Measurements from ENCODE around the gene EFS.
"Not testable (repeated sequence)": the region's sequence is repeated elsewhere in the genome, so short reads cannot be mapped to it uniquely, and the experiment has no call there.

EFS gene

DNA sequence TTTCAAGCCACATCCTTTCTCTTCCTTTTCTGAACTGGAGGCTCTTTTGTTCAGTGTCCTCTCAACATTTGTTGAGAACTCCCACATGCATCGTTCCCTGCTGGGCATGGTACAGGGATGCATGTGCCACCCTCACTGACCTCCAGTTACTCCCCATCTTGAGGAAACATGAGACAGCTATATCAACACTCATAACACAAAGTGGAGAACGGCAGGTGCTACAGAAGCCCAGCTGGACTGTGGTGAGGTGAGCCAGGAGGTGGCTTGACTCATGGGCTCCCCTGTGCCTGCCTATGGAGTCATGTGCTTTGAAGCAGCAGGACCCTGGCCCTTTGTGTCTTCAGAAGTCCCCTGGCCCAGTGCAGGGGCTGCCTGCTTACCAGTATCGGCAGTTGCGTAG lies 33.4 kb upstream of the EFS start:
- DNase-seq, result no peak

DNA sequence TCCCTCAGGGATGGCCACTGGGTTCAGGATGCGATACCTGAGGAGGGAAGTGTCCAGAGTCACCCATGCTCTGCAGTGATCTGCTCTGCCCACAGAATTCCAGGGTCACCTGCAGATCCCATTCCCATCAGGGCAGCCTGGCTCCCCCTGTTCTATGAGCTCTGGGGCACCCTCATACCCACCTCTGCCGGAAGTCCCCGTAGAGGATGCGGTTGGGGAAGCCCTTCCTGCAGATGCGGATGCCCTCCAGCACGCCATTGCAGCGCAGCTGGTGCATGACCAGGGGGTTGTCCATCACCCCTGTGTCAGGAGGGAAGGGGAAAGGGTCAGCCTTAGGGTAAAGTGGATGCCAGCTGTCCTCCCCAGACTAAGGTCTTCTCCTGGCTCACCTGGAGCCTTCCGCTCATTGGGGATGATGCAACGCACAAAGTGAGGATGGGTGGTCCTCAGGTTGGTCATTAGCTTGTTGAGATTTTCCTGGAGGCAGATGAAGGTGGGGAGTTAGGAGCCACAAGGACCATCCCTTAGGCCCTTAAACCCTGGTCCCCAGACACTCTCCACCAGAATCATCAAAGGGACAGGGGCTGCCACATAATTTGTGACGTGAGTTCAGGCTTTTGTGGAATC lies 31.9 kb upstream of the EFS start:
- DNase-seq, result no peak

DNA sequence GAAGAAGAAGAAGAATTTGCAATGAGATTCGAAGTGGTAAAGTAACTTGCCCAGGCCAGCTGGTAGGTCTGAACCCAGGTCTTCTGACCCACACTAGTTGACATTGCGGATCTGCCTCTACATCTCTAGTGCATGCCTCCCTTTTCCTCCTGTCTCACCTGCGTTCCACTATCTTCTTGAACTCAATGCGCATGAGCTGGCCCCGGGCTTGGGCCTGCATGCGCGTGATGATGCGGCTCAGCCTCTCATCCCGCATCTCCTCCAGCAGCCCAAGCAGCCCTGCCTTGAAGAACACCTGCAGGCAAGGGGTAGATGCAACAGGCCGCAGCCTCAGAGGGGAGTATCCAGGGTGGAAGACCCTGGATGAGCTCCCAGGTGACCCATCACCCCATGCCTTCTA lies 31.2 kb upstream of the EFS start:
- no peak for DNase-seq

DNA sequence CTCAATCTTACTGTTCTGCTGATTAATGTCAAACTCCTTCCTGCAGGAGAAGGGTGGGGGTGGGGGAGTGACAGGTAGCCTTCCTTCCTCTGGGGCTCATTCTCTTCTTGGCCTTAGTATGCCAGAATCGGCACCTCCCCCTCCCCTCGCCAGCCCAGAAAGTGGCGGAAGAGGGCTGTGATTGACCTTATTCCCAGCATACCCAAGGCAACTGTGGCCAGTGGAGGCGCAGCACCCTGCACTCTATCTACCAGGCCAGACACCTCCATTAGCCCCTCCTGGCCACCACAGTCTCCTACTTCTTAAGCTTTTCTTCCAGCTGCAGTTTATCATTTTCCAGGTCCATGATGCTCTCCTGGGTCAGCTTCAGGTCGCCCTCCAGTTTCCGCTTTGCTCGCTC lies 27.6 kb upstream of the EFS start:
- no peak for DNase-seq

DNA sequence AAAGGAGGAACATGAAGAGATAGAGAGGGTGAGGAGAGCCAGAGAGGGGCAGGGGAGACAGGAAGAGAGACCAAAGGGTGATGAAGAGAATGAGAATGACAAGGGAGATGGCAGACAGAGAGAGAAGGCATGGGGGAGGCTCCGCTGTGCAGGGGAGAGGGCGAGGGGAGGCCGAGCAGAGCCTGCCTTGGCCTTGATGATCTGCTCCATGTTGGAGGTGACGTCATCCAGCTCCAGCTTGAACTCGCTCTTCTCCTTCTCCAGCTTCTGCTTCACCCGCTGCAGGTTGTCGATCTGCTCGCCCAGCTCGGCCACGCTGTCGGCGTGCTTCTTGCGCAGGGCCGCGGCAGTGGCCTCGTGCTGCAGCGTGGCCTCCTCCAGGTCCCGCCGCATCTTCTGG lies 24.9 kb upstream of the EFS start:
- not testable (repeated sequence) for DNase-seq

DNA sequence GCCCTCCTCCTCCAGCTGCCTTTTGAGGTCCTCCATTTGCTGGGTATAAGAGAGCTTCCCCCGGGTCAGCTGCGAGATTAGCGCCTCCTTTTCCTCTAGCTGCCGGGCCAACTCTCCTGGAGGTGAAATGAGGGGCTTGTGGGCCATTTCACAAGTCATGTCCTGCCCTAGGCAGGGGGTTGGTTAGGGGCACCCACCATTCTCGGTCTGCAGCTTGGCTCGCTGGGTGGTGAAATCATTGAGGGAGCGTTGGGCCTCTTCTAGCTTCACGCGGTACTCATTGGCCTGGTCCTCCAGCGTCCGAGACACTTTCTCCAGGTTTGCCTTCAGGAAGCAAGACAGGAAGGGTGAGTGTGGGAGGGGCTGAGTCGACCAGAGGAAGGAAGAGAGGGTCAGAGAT lies 24.4 kb upstream of the EFS start:
- no peak for DNase-seq

DNA sequence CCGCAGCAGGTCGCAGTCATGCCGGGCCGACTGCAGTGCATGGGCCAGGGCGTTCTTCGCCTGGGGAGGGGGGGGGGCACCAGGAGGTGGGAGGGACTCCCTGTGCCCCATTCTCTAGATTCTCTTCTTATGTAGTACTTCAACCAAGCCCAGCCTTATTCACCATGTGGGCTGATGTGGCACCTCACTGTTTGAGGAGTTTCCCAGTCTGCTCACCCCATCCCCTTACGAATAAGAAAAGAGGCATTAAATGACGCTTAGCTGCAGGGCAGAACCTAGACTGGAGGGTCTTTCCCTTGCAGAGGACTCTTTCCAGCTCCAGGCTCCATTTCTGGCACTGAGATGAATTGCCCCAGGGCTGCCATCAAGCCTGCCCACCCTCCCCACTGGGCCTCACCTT lies 24.0 kb upstream of the EFS start:
- no peak for DNase-seq

DNA sequence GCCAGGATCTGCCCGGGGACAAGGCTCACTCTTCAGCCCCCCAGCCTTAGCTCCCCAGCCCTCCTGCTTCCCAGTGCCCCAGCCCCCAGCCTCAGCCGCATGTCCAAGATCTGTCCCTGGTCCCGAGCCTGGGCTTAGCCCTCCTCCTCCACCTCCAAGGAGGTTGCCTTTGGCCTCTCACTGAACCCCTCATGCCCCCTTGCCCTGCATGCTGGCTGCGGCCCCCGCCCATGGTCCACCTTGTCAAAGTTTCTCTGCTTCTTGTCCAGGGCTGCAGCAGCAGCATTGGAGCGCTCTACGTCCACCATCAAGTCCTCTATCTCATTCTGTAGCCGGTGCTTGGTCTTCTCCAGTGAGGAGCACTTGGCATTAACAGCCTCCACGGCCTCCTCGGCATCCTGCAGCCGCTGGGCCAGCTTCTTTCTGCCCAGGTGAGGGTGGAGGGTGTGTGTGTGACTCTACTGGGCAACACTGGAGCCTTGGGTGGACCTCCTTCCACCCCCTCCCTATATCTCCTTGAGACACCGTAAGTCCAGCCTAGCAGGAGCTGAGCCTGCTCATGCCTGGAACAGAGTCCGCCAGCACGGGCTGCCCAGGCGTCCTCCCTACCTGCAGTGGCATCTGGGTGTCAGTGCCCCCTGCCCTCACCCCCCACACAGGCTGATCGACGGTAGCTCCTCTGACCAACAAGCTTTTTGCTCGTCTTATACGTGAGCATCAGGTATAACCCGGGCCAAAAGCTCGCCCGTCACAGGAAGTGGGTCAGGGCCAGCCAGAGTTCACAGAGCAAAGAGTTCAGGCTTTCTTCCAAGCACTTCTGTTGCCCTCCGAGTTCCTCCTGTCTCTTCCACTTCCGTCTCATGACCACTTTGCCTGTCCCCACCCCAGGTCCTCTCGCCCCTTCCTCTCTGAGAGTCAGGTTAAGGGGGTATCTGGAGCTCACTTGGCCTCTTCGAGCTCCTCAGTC lies 23.2 kb upstream of the EFS start:
- DNase-seq, result no peak

DNA sequence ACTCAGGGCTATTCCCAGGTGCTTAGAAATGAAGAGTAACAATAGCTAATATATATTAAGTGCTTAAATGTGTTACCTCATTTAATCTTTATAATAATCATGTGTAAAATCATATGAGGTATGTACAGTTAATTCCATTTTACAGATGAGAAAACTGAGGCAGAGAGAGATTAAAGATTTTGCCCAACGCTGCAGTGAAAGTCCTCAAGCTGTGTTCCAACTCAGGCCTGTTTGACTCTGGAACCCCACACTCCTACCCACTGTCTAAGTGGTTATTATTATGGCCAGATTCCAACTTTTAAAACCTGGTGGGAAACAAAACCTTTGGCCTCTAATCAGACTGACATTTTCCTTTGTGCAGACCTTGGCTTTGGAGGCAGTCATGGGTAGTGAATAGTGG lies 22.0 kb upstream of the EFS start:
- DNase-seq, result no peak

DNA sequence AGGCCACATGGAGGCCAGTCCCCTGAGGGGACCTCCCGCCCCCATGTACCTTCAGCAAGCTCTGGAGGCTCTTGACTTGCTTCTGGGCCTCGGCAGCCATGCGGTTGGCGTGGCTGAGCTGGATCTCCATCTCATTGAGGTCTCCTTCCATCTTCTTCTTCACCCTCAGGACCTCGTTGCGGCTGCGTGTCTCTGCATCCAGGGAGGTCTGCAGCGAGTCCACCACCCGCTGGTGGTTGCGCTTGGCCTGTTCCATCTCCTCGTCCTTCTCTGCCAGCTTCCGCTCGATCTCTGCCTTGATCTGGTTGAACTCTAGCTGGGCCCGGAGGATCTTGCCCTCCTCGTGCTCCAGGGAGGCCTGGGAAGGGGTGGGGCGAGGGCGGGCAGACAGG lies 21.3 kb upstream of the EFS start:
- not testable (repeated sequence) for DNase-seq

DNA sequence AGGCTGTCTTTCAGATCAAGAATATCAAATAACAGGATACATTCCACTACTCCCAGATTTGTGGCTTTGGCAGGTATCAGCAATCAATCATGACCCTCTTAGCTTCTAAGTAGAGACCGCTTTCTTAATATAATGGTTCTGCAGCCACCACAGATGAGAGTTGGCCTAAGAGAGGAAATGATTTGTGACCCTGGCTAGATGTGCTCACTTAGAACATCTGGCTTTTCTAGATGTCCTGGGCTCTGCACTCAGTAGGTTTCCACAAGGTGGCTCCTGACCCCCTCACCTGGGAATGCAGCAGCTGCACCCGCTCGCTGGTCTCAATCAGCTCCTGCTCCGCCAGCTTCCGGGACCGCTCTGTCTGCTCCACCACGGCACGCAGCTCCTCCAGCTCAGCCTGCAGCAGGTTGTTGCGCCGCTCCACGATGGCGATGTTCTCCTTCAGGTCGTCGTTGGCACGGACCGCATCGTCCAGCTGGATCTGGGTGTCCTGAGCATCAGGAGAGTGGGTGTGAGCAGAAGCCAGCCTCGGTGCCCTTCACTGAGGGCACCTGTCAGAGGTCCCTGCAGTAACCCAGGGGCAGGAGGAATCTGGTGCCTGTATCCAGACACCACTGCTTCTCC lies 20.8 kb upstream of the EFS start:
- no peak for DNase-seq

DNA sequence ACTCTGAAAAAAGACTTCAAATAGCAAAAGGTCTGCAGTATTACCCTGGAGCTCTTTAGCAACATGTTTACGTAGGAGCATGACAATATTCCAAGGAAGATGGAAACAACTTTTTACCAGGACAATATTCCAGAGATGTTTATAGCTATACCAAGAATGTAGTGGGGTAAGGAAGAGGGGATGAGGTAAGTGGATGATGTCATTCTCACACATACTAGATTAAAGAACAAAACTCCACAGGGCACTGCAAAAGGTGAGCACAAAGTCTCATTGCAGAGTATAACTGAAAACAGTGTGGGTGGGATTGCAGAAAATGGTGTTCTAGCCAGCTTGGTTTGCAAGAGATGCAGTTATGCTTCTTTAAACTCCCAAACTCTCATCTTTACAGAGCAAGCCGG lies 20.3 kb upstream of the EFS start:
- no peak for DNase-seq

DNA sequence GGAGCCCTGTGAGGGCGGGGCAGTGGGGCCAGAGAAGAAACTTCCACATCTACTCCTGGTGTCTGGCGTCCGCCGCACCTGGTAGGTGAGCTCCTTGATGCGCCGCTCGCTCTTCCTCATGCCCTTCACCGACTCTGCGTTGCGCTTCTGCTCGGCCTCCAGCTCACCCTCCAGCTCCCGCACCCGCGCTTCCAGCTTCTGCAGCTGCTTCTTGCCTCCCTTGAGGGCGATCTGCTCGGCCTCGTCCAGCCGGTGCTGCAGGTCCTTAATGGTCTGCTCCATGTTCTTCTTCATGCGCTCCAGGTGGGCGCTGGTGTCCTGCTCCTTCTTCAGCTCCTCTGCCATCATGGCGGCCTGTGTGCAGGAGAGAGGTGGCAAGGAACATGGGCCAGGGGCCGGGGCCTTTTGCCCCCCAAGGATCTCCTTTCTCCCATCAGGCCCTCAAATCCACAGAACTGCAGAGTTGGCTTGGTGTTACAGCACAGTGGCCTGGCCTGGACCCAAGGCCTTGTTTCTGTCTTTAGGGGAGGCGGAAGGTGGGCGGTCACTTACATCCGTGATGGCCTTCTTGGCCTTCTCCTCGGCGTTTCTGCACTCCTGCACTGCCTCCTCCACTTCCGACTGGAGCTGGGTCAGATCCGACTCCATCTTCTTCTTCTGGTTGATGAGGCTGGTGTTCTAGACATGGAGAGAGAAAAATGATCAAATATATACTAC lies 19.6 kb upstream of the EFS start:
- DNase-seq, result no peak

DNA sequence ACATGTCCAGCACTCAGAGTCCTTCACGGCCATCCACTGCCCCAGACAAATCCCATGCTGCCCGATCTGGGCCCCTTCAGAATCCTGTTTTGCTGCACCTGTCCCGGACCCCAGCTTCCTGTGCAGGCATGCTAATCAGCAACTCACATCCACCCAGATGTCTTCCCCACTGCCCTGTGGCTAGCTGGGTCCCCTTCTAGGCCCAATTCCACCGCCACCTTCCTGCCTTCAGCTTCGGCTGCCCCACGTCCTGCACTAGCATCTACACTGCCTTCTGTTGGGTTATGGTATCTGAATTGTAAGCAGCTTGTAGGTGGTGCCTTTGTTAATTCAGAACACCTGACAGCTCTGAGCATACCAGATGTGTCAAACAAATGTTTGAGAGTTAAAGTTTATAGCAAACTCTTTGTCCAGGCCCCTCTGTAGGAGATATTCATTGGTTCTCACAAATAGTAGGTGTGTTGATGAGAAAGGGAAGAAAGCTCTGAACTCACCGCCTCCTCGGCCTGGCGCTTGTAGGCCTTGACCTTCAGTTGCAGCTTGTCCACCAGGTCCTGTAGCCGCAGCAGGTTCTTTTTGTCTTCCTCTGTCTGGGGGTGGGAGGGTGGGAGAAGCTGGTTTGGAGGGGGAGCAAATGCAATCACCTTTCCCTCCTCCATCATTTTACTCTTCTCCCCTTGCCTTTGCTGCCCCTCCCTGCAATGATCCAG lies 17.9 kb upstream of the EFS start:
- DNase-seq, result no peak

DNA sequence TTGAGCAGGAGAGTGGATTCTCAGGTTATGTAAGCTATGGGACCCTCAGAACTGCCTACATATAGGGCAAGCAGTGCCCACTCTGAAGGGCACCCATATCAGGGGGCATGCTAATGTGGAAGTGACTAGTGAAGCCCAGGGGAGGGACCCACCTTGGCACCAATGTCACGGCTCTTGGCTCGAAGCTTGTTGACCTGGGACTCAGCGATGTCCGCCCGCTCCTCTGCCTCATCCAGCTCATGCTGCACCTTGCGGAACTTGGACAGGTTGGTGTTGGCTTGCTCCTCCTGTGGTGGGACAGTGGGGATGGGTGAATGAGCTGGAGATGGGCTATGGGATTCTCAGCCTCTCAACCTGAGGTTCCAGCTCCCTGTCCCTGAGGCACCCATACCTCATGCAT lies 17.3 kb upstream of the EFS start:
- DNase-seq, result no peak

DNA sequence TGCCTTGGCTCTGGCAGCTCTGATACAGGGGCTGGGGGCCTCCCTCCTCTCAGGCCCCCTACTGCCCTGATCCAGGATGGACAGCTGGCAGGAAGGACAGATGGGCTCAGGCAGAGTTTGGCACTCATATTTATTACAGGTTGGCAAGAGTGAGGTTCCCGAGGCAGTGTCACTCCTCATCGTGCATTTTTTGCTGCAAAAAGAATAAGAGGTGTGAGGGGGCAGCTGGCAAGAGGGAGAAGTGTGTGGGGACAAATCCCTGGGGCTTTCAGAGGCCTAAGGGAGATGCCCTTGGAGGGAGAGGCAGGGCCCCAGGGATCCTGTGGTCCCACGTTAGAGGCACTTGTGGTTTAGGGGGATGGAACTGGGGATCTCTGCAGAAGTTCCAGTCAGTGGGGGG lies 16.9 kb upstream of the EFS start:
- DNase-seq, result no peak

DNA sequence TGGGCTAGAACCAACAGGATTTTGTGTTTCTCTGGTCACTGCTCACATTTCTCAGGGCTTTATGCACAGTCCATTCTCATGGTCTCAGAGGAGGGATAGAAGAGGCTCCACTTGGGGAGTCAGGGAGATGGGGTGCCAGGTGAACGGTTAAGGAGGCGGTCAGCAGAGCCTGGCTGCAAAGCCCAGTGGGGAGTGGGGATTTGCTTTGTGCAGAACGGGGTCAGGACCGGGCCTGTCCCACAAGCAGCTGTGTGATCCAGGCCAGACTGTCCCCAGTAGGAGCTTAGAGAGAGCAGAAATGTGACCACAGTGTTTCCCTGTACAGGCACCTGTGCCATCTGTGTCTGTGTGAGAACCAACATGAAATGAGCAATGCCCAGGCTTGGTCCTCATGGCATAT lies 16.0 kb upstream of the EFS start:
- no peak for DNase-seq

DNA sequence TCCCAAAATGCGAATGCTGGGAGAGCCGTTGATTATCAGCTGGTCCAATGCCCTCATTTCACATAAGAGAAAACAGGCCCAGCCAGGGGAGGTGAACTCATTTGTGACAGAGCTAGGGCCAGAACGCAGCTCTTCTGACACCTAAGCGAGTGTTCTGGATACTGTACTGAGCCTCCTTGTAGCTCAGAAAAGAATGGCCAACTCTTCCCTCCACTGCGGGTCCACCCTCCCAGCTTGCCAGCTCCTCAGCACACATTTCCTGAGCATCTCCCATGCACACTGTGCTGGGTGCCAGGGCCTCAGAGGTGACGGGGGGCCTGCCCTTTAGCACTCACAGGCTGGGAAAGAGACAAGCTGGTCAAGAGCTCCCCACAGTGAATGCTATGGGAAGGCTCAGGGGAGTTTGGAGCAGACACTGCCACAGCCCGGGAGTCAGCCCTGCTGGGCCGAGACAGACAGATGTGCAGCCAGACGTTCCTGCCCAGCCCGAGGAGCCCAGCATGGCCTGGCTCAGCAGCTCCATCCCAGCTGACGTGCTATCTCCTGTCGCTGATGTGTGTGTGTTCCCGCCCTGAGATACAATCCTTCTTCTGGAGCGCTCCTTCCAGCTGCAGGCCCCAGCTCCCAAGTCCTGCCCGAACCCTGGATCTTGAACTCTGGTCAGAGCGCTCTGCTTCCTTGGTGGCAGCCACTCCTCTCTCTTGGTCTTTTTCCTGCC lies 15.4 kb upstream of the EFS start:
- DNase-seq, result no peak

DNA sequence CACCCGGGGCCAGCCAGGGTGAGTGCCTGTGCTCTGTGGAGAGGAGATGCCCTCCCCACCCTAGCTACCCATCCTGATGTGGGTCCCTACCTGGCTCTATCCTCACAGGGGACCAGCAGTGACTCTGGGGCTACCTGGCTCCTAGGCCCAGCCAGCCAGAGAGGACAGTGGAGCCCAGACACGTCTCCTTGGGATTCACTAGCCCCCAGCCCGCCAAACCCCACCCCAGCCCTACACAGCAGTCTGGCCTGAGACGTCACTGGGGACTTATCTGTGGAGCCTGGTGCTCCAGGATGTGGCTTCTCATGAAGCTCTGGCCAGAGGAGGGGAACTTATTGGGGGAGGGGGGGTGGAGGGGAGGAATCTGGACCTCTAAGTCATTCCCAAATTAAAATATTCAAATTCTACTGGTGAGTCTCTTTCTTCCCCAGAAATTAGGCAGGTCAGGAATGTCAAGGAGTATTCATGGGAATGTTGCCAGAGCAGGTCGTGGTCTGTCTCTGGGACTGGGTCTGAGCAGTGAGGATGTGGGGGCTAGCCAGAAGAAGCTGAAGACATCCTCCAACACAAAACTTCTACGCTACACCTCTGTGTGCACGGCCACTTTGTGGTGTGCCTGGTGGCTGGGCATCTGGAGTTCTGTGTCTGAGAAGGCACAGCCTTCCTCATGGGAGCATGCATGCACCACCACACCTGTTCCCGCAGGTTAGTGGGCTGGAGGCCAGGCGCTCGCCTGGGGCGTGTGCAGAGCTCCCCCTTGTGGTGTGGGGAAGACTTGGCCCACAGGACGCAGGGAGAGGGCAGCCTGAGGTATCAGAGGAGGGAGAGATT lies 14.6 kb upstream of the EFS start:
- peak; percentile 72 for DNase-seq

DNA sequence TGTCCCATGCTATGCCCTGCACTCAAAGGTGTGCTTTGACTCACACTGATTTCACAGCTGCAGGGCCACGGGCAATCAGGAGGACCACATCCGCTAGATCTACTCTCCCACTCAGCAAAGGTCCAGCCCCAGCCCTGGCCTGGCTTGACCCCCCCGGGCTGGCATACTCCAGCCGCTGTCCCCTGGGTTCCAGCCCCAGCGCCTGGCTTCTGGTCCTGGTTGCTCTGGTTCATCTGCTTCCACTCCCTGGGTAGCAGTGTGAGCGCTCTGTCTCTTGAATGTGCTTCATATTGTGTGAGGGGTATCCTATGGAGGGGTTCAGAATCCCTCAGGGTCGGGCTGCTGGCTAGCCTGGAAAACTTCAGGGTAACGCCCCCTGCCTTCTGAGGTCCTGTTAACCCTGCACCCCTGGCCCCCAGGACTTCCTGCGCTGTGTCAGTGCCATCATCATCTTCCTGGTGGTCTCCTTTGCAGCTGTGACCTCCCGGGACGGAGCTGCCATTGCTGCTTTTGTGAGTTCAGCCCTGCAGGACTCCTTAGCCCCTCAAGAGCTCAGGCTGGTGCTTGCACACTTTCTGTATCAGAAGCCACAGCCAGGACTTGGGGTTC lies 13.7 kb upstream of the EFS start:
- DNase-seq, result no peak

Measured in activated CD4-positive, alpha-beta T cell treated with anti-CD3 and anti-CD28 coated beads, Interleukin-10, Interleukin-2, amounts not matched to agents 100 ng/mL and 50 ng/mL, durations not matched to agents 16 hours and 8 hours (primary cell).